ENCODE data around the gene CENPP.

CENPP gene

DNA sequence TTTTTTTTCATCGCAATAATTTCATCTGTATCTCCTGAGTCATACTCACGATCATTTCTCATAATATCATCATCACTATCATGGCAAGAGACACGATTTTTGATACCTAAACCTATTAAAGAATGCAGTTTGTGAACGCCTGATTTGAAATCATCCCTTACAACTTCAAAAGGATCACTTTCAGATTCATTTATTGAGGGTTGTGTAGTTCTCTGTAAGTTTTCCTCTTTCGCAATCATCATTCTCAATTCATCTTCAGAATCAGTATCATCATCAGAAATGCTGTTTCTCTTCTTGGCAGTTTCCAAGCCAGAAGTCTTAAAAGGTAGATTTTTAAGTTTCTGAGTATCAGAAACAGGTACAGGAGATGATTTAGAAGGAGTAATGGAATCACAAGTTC is 10.3 kb upstream of the CENPP start:
- DNase-seq: no peak

DNA sequence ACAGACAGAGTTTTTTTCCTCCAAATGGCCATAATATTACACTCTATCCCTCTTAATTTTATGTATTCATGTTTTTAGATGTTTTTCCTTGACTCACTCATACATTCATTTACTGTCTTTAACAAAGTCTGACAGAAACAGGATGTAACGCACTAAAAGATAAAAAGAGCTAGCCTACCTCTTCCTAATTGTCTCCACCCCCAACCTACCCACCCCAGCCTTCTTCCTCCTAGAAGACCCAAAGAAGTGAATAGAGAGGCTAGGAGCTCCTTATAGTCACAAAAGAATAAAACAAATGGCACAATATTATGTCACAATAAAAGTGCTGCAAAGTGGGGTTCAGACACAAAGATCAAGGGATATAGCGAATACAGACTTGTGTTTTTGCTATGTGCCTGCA is 1.3 kb upstream of the CENPP start:
- DNase-seq: no peak

DNA sequence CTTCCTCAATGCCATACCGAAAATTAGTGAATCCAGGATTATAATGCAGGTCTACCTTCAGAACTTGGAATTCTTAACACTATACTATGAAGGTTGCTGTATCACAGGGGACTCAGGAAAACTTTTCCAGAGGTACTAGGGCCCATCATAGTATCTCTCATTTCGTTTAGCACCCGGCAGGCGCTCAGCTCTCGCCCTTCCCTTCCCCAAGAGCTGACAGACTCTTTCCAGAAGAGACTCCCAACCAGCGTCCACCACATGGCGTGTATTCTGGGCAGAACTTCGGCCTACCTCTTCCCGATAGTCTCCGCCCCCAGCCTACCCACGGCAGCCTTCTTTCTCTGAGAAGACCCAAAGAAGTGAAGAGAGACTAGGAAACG is 874 bp upstream of the CENPP start:
- DNase-seq: no peak

DNA sequence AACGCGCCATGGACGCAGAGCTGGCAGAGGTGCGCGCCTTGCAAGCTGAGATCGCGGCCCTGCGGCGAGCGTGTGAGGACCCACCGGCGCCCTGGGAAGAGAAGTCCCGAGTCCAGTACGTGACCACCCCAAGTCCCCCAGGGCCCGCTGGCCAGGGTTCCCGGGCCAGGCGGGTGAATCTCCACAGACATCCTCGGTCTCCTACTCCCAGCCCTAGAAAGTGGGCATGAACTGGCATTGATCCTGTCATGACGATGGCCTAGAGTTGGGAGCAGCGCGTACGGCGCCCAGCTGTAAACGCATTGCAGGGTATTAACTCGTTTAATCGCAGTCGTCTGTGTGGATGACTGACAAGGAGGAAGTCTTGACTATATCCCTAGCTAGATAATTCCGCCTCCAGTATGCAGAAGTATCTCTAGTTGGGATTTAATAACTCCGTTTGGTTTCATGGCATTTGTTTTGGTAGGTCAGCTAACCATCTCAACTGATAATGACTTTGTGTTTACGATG is 293 bp downstream of the CENPP start:
- no peak for DNase-seq

DNA sequence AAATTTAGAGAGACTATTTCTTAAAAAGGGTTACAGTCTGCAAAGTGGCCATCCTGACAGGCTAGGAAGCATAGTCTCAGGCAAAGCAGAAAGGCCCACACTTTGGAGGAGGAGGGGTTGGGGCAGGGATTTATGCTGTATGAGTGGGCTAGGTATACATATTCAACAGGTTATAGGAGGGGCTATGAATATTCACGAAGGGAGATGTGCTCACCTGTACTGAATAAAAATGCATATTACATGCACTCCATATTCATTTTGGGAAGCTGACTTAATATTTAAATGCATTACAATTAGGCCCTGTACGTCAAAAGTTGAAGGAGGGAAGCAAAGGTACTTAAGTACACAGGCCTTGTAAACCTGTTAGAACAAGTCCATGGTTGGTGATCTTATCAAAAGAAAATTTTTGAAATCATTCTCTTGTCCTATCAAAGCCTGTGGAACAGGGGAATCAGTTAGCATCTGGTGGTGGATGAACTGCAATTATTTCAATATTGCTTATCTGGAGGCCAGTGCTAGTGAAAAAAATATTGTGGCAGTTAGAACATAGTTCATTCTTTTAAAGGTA is 1.6 kb downstream of the CENPP start:
- DNase-seq: no peak

DNA sequence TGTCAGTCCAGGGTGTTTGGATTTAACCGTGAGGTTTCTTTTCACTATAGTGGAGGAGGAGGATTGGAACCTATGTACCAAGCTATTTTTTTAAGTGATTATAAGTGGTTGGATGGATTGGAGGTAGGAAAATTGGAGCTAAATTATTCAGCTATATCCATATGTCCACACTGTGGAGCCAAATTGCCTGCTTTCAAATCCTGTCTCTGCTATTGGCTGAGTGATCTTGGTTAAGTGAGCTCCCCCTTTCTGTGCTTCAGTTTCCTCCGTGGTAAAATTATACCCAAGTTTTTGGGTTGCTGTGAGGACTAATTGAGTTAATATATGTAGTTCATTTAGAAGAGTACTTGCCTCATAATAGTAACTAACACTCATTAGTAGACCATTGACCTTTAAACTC is 2.5 kb downstream of the CENPP start:
- DNase-seq: no peak

DNA sequence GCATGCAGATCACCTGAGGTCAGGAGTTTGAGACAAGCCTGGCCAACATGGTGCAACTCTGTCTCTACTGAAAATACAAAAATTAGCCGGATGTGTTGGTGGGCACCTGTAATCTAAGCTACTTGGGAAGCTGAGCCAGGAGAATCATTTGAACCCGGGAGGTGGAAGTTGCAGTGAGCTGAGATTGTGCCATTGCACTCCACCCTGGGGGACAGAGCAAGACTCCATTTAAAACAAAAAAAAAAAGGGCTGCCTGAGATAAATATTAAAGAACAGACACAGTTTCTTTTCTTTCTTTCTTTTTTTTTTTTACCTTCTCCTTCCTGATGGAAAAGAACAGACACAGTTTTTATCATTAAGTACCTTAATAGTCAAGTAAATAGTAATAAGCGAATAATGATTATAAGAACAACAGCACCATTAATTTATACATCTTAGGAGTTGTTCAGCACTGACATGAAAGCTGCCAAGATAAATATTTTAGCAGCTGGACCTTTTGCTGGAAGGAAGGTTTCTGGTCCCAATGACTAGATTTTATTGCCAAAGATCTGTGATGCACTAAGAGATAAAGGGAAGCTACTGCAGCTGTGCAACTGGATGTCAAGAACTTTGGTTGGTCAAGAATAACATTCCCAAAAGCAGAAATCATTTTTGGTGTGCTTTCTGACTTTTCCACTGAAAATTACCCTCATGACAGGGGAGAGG is 7.0 kb downstream of the CENPP start:
- no peak for DNase-seq

DNA sequence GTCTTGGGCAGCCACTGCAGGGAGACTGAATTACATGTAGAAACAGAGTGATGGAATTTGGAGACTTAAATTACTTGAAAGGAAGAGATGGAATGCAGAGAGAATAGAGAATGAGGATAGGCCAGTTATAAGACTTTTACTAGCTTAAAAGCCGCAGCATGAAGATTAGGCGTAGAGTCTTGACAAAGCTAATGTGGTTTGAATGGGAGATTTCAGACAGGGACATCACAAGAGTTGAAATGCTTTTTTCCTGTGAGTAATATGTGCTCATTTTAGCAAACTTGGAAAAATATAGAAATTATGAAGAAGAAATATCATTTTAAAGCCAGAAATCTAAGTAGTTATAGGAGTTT is 7.5 kb downstream of the CENPP start:
- DNase-seq: no peak

DNA sequence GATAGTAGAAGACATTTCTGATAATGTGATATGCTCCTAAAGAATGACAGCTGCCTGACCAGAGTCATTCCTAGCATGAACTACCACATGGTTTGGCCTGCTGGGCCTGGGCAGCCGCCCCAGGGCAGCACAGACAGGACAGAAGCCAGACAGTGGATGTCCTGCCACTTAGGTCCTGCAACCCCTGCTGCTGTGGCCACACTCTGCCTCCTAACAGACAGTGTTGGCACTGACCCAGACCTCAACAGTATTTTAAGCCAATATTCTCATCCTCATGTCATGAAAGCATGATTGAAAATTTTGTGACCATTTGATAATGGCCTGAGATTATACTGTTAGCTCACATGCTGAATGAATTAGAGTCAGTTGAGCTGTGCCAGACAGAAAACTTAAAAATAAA is 15.8 kb downstream of the CENPP start:
- DNase-seq: no peak

DNA sequence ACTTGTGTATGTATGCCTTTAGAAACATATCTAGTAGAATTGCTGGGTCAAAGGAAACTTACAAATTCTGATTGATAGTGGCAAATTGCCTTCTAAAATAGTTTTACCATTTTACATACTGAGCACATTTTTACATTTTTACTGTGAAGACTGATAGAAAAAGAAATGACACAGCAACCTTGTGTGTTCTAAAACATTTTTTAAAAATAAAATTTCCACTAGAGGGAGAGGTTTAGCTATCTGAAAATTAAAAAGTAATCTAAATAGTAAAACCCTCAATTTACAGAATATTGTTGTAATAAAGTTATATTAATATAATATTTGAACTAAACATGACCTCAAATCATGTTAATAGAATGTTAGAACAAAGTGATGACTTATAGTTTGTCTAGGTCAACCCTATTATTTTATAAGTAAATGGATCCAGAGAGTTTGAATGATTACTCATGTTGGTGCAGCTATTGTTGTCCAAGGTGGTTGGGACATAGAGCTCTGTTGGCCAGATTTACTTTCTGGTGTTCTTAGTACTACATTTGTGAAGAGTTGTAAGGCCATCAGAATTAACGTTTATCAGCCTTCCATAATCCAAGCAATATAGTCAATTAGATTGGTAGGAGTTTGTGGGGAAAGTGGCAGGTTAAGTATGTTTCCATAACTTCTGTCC is 17.2 kb downstream of the CENPP start:
- DNase-seq: no peak

DNA sequence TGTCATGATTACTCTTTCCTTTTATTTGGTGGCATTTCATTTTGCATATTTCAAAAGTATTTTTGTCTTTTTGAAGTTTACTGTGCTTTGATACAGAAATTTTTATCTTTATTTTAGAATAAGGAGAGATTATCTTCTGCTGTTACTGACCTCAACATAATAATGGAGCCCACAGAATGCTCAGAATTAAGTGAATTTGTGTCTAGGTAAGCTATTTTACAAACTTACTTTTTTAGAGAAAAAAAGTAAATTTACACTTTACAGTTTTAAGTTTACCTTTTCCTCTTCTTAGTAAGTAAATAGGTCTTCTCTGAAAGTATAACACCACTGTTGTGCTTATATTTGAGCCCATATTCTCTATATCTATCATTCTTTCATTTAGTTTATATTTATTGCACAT is 19.8 kb downstream of the CENPP start:
- no peak for DNase-seq

DNA sequence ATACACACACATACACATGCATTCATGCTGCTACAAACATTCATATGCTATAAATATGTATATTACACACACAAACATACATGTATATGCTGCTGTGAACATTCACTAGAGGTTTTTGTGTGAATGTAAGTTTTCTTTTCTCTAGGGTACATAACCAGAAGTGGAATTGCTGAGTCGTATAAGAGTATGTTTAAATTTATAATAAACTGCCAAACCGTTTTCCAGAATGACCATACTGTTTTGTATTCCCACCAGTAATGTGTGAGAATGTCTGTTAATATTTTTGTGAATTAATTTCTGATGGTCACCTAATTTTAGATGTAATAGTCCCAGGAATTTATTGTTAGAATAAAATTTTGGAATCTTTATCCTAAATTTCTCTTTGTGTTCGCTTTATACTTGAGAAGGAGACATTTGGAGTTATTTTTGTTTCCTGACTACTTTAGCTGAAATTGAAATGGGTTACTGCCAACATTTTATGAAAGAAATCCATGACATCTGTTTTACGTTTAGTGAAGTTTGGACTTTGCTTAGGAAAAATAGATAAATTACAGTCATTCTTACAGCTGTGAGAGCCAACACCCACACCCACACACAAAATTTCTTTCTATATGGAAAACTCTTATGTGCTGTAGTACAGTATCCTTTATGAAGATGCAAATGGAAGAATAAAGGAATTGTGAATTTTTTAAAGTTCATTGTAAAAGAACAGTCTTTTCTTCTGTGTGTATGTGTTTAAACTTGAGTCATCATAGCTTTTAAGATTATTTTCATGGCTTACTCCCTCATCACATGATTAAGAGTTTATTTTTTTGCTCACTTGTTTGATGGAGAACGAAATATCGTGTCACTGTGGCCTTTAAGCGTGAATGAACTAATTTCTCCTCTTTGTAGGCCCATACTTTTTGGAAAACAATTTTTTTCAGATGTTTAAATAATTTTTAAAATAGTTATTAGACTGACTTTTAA is 24.3 kb downstream of the CENPP start:
- DNase-seq: no peak

DNA sequence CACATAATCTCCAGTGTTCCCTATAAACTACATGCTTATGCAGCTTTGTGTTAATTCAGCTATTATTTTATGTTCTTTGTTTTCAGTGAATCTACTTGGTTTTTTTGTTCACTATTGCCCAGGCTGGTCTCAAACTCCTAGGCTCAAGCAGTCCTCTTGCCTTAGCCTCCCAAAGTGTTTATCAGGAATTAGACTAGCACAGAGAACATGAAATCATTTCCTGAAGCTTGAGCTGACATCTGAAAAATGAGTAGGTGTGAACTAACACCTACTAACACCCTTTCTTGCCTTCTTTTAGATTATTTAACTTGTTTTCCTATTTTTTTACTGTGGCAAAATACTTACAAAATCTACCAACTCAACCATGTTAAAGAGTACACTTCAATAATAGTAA is 25.0 kb downstream of the CENPP start:
- no peak for DNase-seq

DNA sequence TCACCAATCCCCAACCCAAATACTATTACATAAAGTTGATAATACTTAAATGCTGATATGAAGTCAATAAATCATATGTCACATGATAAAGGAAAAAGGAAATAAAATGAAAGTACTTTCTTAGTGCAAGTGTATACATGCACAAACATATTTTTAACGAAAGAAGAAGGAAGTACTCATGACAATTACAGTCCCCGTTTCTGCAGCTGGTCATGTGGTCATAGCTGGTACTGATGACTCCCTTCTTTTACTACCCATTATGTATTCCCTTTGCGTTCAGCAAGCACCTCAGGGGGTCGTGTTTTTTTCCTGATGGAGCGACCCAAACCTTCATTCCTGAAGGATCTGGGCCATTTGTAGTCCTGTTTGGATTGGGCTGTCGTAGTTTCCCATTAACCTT is 27.3 kb downstream of the CENPP start:
- DNase-seq: no peak

DNA sequence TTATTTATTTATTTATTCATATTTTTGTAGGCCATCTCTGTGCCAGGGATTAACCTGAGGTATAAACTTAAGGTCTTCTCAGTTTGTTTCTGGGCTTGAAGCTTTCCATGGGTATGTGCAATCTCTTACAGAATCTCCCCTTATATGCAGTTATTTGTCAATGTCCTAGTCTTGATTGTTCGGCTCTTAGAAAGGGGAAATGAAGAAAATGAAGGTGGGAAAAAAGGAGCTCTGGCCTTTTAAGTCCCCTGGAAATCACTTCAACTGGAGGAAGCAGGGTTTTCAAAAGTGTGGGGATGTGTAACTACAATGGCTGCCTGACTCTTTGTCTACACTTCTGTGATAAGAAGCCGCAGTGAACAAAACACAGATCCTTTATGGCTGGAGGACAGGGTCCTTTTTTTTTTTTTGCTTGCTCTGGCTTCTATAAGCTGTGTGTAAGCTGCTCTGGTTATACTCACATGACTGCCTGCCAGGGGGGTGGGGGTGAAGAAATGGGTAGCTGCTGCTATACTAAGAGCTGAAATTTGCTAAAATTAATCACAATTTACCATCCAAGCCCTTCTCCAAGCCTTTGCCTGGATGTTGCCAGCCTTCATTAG is 33.7 kb downstream of the CENPP start:
- no peak for DNase-seq

DNA sequence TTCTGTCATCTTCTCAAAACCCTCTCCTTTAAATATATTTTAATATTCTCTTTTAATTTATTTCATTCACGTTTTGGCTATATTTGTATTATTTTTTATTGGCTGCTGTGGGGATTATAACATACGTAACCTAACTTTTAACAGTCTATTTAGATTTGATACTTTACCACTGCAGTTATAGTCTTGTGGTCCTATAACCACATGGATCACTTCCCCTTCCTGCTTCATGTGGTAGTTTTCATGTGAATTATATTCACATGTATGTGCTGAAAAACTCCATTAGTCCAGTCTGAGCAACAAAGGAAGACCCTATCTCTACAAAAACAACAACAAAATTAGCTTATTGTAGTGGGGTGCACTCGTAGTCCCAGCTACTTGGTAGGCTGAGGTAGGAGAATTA is 34.3 kb downstream of the CENPP start:
- no peak for DNase-seq

DNA sequence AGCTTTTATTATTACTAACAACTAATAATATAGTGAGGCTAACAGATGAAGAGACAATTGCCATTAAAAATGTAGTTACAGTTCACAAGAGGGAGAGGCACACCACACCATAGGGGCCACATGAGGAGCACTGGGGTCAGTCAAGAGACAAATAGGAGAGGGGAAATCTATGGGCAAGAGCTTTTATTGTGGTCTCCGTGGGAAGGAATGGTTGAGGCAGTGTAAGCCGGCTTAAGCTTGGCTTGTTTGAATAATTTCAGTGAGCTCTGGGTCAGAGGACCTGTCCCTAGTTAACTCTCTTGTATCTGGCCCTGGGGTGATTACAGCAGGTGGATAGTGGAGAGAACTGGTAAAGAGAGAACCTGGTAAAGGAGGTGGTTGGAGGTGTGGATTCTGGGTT is 43.3 kb downstream of the CENPP start:
- DNase-seq: no peak

DNA sequence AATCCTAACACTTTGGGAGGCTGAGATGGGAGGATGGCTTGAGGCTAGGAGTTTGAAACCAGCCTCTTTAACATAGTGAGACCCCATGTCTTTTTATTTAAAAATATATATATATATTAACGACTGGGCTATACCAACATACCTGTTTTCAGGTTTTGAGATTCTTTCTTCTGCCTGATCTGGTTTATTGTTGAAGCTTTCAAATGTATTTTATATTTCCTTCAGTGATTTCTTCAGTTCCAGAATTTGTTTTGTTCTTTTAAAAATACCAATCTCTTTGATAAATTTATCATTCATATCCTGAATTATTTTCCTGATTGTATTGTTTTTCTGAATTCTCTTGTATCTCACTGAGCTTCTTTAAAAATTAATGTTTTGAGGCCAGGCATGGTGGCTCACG is 47.4 kb downstream of the CENPP start:
- no peak for DNase-seq

DNA sequence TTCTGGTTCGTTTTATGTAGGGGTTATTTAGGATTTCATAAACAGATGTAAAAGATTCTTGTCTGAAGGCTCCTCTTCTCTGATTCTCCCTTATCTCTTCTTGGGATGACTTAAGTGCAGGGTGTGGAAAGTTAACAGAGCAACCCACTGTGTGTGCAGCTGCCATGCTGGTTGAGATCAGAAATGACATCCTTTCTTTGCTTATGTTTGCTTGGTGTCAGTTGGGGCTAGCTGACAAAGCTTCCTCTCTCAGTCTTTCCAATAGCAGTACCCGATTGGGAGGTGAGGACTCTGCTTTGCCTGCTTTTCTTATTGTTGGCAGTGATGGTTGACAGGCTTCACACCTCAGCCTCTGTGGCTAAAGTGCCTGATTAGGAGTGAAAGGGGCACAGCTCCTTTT is 52.1 kb downstream of the CENPP start:
- DNase-seq: no peak

DNA sequence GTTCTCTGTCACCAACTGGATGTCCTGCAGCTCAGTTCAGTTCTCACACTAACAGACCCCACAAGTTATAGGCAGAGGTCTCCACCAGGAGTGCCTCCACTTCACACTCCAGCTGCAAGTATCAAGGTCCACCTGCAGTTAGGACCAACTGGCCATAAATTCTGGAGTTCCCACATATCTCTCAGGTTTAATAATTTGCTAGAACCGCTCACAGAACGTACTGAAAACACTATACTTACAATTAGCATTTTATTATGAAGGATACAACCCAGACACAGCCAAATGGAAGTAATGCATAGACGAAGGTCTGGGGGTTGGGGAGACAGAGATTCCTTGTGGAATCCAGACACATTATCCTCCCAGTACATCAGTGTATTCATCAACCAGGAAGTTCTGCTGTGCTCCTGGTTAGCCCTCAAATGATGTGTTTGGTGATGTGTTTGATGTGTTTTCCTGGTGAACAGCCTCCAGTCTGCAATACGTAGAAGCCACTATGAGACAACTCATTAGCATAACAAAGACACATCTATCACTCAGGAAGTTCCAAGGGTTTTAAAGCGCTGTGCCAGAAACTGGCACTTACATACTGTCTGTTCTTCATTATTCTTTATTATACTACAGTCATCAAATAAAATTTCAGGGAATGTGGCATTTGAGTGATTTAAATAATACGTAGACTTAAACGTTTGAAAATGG is 53.3 kb downstream of the CENPP start:
- DNase-seq: no peak

DNA sequence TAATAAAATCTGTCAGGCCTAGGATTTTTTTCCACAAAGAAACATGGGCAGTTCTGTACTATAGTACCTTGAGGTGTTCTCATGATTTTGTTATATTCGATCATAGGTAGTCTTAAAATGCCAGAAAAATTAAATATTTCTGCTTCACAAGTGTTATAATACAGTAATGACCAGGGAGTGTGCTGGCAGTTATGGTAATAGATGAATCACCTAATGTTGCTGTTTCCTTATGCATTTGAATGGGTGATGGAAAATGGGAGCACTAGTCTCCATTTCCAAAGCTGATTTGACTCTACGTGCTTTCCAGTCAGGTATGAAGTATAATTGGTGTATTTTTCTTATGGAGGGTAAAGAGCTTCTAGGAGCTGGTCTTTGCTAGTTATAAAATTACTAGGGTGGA is 54.9 kb downstream of the CENPP start:
- DNase-seq: no peak

DNA sequence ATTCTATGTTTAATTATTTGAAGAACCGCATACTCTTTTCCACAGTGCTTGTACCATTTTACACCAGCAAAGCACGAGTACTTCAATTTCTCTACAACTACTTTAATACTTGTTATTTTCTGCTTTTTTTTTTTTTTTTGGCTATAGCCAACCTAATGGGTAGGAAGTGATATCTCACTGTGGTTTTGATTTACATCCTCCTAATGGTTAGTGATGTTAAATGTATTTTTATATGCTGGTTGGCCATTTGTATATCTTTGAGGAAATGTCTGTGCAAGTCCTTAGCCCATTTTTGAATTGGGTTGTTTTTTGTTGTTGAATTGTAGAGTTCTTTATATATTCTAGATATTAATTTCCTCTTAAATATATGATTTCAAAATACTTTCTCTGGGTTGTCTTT is 56.0 kb downstream of the CENPP start:
- no peak for DNase-seq
